Endothelial cell of umbilical vein (primary cell): ENCODE data around the gene PCDHB16. TPM values are rescaled to one million over a fixed set of nuclear protein-coding genes. Genes with fewer than 3 reads are reported as not detected.
"Not testable (repeated sequence)": the region's sequence is repeated elsewhere in the genome, so short reads cannot be mapped to it uniquely, and the experiment has no call there.

Experiments
- BruUV-seq: library from RNA; stranded (reverse); fragments of 400-500 nt; replicated peaks from 2 replicates; lab custom pipeline; 2021; lab: Mats Ljungman, UMichigan
- CTCF ChIA-PET: fragments of 300-600, 350-600 bp; sonication (Branson Sonifier 250); formaldehyde crosslinking; loops from one replicate; lab custom pipeline; 2021; ENCODE audit warnings: antibody characterized with exemption, inconsistent platforms; lab: Charles Lee
- POLR2A ChIA-PET: fragments of 300-600, 350-600 bp; sonication (Branson Sonifier 250); formaldehyde crosslinking; loops from one replicate; lab custom pipeline; 2021; ENCODE audit warnings: antibody characterized with exemption, inconsistent platforms; lab: Charles Lee
- DNase-seq: peaks from one replicate; pipeline ENCODE4 v3.0.0-alpha.2; 2011; ENCODE audit warnings: low read depth, low spot score
- FAIRE-seq: peaks from 2 replicates; lab custom pipeline; 2011; peaks lifted over from hg19 to GRCh38; lab: Jason Lieb, UNC
- H2AFZ ChIP-seq: 2 replicates; pipeline ENCODE4 v1.6.0; 2012; ENCODE audit warnings: low read depth, low read length, control low read depth, inconsistent platforms
- H3K27ac ChIP-seq: 2 replicates; pipeline ENCODE4 v1.5.1; 2011; ENCODE audit warnings: low read depth, mild to moderate bottlenecking, control low read depth, low read length, moderate library complexity; ENCODE audit not compliant: insufficient read depth
- H3K27me3 ChIP-seq, 2 experiments: 2 replicates each; pipeline versions ENCODE4 v1.6.0 to v1.6.1; 2011; ENCODE audit warnings: low read length in 2 of 2, mixed read lengths in 1 of 2; ENCODE audit not compliant: control insufficient read depth in 2 of 2, insufficient read depth in 2 of 2
- H3K36me3 ChIP-seq, 2 experiments: 2 replicates in 1 of 2; 3 replicates in 1 of 2; pipeline ENCODE4 v1.5.1; 2011; ENCODE audit warnings: low read length in 2 of 2, mild to moderate bottlenecking in 1 of 2, moderate library complexity in 1 of 2; ENCODE audit not compliant: control insufficient read depth in 2 of 2, insufficient read depth in 2 of 2; ENCODE audit errors: extremely low read depth in 1 of 2
- H3K4me1 ChIP-seq: 3 replicates; pipeline ENCODE4 v1.5.1; 2011; ENCODE audit warnings: mild to moderate bottlenecking, low read length; ENCODE audit not compliant: control insufficient read depth, insufficient read depth; ENCODE audit errors: extremely low read depth
- H3K4me2 ChIP-seq: 2 replicates; pipeline ENCODE4 v1.6.1; 2011; ENCODE audit warnings: low read length, control low read depth, mixed read lengths; ENCODE audit not compliant: insufficient read depth
- H3K4me3 ChIP-seq, 3 experiments: fragments of 200-600 bp in 1 of 3; sonication (generic), shearing (Covaris generic) in 1 of 3; replicated peaks in 1 of 3; 2 replicates each; pipeline ENCODE4 v1.5.1; 2011 to 2016; ENCODE audit warnings: control low read depth in 3 of 3, low read length in 3 of 3, mild to moderate bottlenecking in 2 of 3, inconsistent platforms in 1 of 3, low read depth in 1 of 3, moderate library complexity in 1 of 3; ENCODE audit not compliant: insufficient read depth in 1 of 3
- H3K79me2 ChIP-seq: 2 replicates; pipeline ENCODE4 v1.6.0; 2012; ENCODE audit warnings: low read length, inconsistent platforms; ENCODE audit not compliant: control insufficient read depth, insufficient read depth
- H3K9ac ChIP-seq: replicated peaks from 2 replicates; pipeline ENCODE3; 2011; ENCODE audit warnings: low read length, control low read depth; ENCODE audit not compliant: insufficient read depth; ENCODE audit errors: extremely low read depth
- H3K9me1 ChIP-seq: replicated peaks from 3 replicates; pipeline ENCODE4 v1.6.0; 2011; ENCODE audit warnings: mild to moderate bottlenecking, low read length; ENCODE audit not compliant: control insufficient read depth, insufficient read depth; ENCODE audit errors: extremely low read depth
- H3K9me3 ChIP-seq: replicated peaks from 2 replicates; pipeline ENCODE4 v1.5.1; 2012; ENCODE audit warnings: low read length, inconsistent platforms; ENCODE audit not compliant: control insufficient read depth, insufficient read depth
- H4K20me1 ChIP-seq: replicated peaks from 2 replicates; pipeline ENCODE3; 2011; ENCODE audit warnings: mild to moderate bottlenecking, low read length; ENCODE audit not compliant: control insufficient read depth, insufficient read depth; ENCODE audit errors: extremely low read depth
- dilution Hi-C: fragments of 300-500 bp; cut with MboI; formaldehyde crosslinking; loops from one replicate; pipeline ENCODE4 v1.15.0; 2019; ENCODE audit warnings: low sequenced_read_pairs; ENCODE audit not compliant: extremely low pct_ligation_motif_present
- intact Hi-C: fragments of 100-400 bp; cut with micrococcal nuclease; formaldehyde crosslinking; loops from one replicate; pipeline ENCODE4 v1.10.0; 2022
- polyA plus RNA-seq, 4 experiments: library from polyadenylated mRNA; depleted of rRNA in 3 of 4; stranded (reverse) in 3 of 4; unstranded in 1 of 4; fragments of >200 nt; gene quantifications; 2 replicates each; pipeline versions ENCODE4 v1.2.1 to v1.2.3, GENCODE V29; 2011 to 2012; ENCODE audit warnings: missing spikeins in 1 of 4
- total RNA-seq: library from RNA; stranded (reverse); gene quantifications from 2 replicates; pipeline ENCODE4 v1.2.3, GENCODE V29; 2021

Gene PCDHB16
- total and polyA plus RNA-seq, 2 donors (not counting 3 experiments of a cell fraction or from before 2014, with no cell fraction given) = 0.18 to 0.22 TPM

DNA sequence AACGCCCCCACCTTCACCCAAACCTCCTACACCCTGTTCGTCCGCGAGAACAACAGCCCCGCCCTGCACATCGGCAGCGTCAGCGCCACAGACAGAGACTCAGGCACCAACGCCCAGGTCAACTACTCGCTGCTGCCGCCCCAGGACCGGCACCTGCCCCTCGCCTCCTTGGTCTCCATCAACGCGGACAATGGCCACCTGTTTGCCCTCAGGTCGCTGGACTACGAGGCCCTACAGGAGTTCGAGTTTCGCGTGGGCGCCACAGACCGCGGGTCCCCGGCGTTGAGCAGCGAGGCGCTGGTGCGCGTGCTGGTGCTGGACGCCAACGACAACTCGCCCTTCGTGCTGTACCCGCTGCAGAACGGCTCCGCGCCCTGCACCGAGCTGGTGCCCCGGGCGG, 42.7 kb downstream of the PCDHB16 start:
- H3K9me3 ChIP-seq, FAIRE-seq, H3K36me3 ChIP-seq, H3K9me1 ChIP-seq, H3K4me2 ChIP-seq, H4K20me1 ChIP-seq, DNase-seq, H3K4me1 ChIP-seq, H3K9ac ChIP-seq, dilution Hi-C loops, H3K27ac ChIP-seq, H3K4me3 ChIP-seq, POLR2A ChIA-PET, H2AFZ ChIP-seq, CTCF ChIA-PET, H3K79me2 ChIP-seq, H3K27me3 ChIP-seq, BruUV-seq, intact Hi-C loops: not testable (repeated sequence)

DNA sequence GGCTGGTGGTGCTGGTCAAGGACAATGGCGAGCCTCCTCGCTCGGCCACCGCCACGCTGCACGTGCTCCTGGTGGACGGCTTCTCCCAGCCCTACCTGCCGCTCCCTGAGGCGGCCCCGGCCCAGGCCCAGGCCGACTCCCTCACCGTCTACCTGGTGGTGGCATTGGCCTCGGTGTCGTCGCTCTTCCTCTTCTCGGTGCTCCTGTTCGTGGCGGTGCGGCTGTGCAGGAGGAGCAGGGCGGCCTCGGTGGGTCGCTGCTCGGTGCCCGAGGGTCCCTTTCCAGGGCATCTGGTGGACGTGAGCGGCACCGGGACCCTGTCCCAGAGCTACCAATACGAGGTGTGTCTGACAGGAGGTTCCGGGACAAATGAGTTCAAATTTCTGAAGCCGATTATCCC, 43.2 kb downstream of the PCDHB16 start:
- H3K9ac ChIP-seq, DNase-seq, H3K4me2 ChIP-seq, BruUV-seq, H3K27me3 ChIP-seq, dilution Hi-C loops, H3K4me3 ChIP-seq, H3K9me1 ChIP-seq, H3K36me3 ChIP-seq, POLR2A ChIA-PET, FAIRE-seq, H3K9me3 ChIP-seq, H2AFZ ChIP-seq, H4K20me1 ChIP-seq, H3K4me1 ChIP-seq, intact Hi-C loops, H3K79me2 ChIP-seq, H3K27ac ChIP-seq: not testable (repeated sequence)
- CTCF ChIA-PET = interaction anchor here (1.3 kb wide), 1 partner anchor 338 kb away, joined by 4 read pairs; no protein-coding TSS in a partner anchor
